GM23248 (cell line): ENCODE results near the gene PRXL2A. TPM values are rescaled to one million over a fixed set of nuclear protein-coding genes. Genes with fewer than 3 reads are reported as not detected.

Source experiments
- DNase-seq: peaks from one replicate; pipeline ENCODE4 v3.0.0-alpha.2; 2015
- H2AFZ ChIP-seq: fragments of 200-600 bp; sonication (generic); 2 replicates; pipeline ENCODE4 v1.6.1; 2016; ENCODE audit warnings: antibody characterized with exemption
- H3F3A ChIP-seq: fragments of 200-600 bp; sonication (generic); 2 replicates; pipeline ENCODE4 v1.6.1; 2016; ENCODE audit warnings: mild to moderate bottlenecking, antibody characterized with exemption, mixed run types; ENCODE audit not compliant: insufficient read depth
- H3K27ac ChIP-seq: fragments of 200-600 bp; sonication (generic); 2 replicates; pipeline ENCODE4 v1.5.1; 2016; ENCODE audit warnings: mild to moderate bottlenecking
- H3K27me3 ChIP-seq: fragments of 200-600 bp; sonication (generic); replicated peaks from 2 replicates; pipeline ENCODE4 v1.6.1; 2016; ENCODE audit warnings: mild to moderate bottlenecking; ENCODE audit not compliant: insufficient read depth
- H3K36me3 ChIP-seq: fragments of 200-600 bp; sonication (generic); 2 replicates; pipeline ENCODE4 v1.6.1; 2016; ENCODE audit warnings: low read depth, mild to moderate bottlenecking
- H3K4me1 ChIP-seq: fragments of 200-600 bp; sonication (generic); 2 replicates; pipeline ENCODE4 v1.6.1; 2016; ENCODE audit warnings: mild to moderate bottlenecking; ENCODE audit not compliant: insufficient read depth
- H3K4me2 ChIP-seq: fragments of 200-600 bp; sonication (generic); one replicate; pipeline ENCODE4 v1.6.1; 2016; ENCODE audit warnings: mild to moderate bottlenecking; ENCODE audit not compliant: unreplicated experiment
- H3K4me3 ChIP-seq: fragments of 200-600 bp; sonication (generic); 2 replicates; pipeline ENCODE4 v1.5.1; 2016; ENCODE audit warnings: mild to moderate bottlenecking
- H3K79me2 ChIP-seq: fragments of 200-600 bp; sonication (generic); 2 replicates; pipeline ENCODE4 v1.6.1; 2016; ENCODE audit warnings: mild to moderate bottlenecking; ENCODE audit not compliant: insufficient read depth
- H3K9ac ChIP-seq: fragments of 200-600 bp; sonication (generic); 2 replicates; pipeline ENCODE4 v1.6.1; 2016; ENCODE audit warnings: mild to moderate bottlenecking
- H3K9me2 ChIP-seq: fragments of 200-600 bp; sonication (generic); 2 replicates; pipeline ENCODE4 v1.6.1; 2016; ENCODE audit warnings: mixed run types, mild to moderate bottlenecking, moderate library complexity; ENCODE audit not compliant: insufficient read depth
- H3K9me3 ChIP-seq: fragments of 200-600 bp; sonication (generic); one replicate; pipeline ENCODE4 v1.6.1; 2017; ENCODE audit warnings: low read depth
- H4K20me1 ChIP-seq: fragments of 200-600 bp; sonication (generic); 2 replicates; pipeline ENCODE4 v1.6.0; 2016; ENCODE audit not compliant: insufficient read depth
- EZH2 ChIP-seq: fragments of 200-600 bp; sonication (generic); IDR thresholded peaks from 2 replicates; pipeline ENCODE4 v1.6.1; 2018; ENCODE audit warnings: antibody characterized with exemption, mild to moderate bottlenecking; ENCODE audit not compliant: insufficient read depth, poor library complexity, severe bottlenecking
- EZH2phosphoT487 ChIP-seq: fragments of 200-600 bp; sonication (generic); IDR thresholded peaks from 2 replicates; pipeline ENCODE4 v1.6.1; 2018; ENCODE audit warnings: antibody characterized with exemption, moderate library complexity, mild to moderate bottlenecking, low read depth; ENCODE audit not compliant: insufficient read depth
- WGBS, 2 experiments: methylation state at CpG; one replicate each; pipeline ENCODE4 v1.1.6; 2015 to 2017; ENCODE audit warnings: low lambda C conversion rate in 2 of 2, low coverage in 1 of 2; ENCODE audit errors: missing lambda C conversion rate in 2 of 2; 5-methylcytosine and 5-hydroxymethylcytosine counted together
- in situ Hi-C: fragments of 300-500 bp; cut with MboI; formaldehyde crosslinking; loops from 2 replicates; pipeline ENCODE4 v1.15.0; 2020
- polyA plus RNA-seq: library from polyadenylated mRNA; unstranded; fragments of >200 nt; fragmentation: Nextera tagmentation; extraction: Ambion mirVana; gene quantifications from 2 replicates; pipeline ENCODE4 v1.2.1, GENCODE V29; 2016
- total RNA-seq: library from RNA; depleted of rRNA; stranded (reverse); fragments of >200 nt; shearing (Covaris generic); gene quantifications from 2 replicates; pipeline ENCODE4 v1.2.3, GENCODE V29; 2014

The PRXL2A gene
- total and polyA plus RNA-seq, 2 experiments from 2014 or later = 0.15 TPM; not detected in 1

GRCh38 chr10:80453842-80454512 is 45.6 kb downstream of the PRXL2A start, which contains the start of gene TSPAN14:
Gene TSPAN14 (plus strand): TSS chr10:80454310. CDS start chr10:80489234, 34,924 bp downstream.
- no peak for TF ChIP-seq EZH2
- no peak for TF ChIP-seq EZH2phosphoT487
- H2AFZ ChIP-seq = peak within 1 kb of the TSS; percentile 83

GRCh38 chr10:80454513-80455460 is 46.4 kb downstream of the PRXL2A start:
- peak overlapping the region; percentile 57 for H3K27ac ChIP-seq
- no peaks in the 10 kb centered on the region for H3K9me3 ChIP-seq
- no peaks in the 10 kb centered on the region for H4K20me1 ChIP-seq
- TF ChIP-seq EZH2phosphoT487 (no peak), EZH2 (no peak)
- no peaks in the 10 kb centered on the region for H3K27me3 ChIP-seq
- 2% methylated on average over 65 to 79 of the region's 81 CpGs for WGBS, 2 experiments
- peak overlapping the region; percentile 78 for H3K4me3 ChIP-seq
- no peaks in the 10 kb centered on the region for H3K9me2 ChIP-seq
- peak overlapping the region; percentile 83 for H2AFZ ChIP-seq
- H3K4me2 ChIP-seq = peak overlapping the region; percentile 90
- in situ Hi-C loops = no loop called here
- DNase-seq = peak; percentile 62
- H3K36me3 ChIP-seq = no peaks in the 10 kb centered on the region
- H3K79me2 ChIP-seq = peaks cover 44% of the 10 kb centered on the region
- H3K9ac ChIP-seq = peak overlapping the region; percentile 84
- H3F3A ChIP-seq = peaks cover 25% of the 10 kb centered on the region
- H3K4me1 ChIP-seq = peaks cover 27% of the 10 kb centered on the region

More at GRCh38 chr10:80453842-80454512, 45.6 kb downstream of the PRXL2A start, which contains the start of gene TSPAN14:
- Histone ChIP-seq H3K27me3 (no peaks in the 10 kb centered on the region), H3K4me2 (peak within 1 kb of the TSS; percentile 90), H3K9me2 (no peaks in the 10 kb centered on the region), H3K9me3 (no peaks in the 10 kb centered on the region), H3K27ac (peak within 1 kb of the TSS; percentile 57), H3K4me1 (peaks cover 18% of the 10 kb centered on the region), H4K20me1 (no peaks in the 10 kb centered on the region), H3K9ac (peak within 1 kb of the TSS; percentile 84), H3K36me3 (no peaks in the 10 kb centered on the region), H3F3A (peaks cover 20% of the 10 kb centered on the region; the same call in 1 of the 2 replicates), H3K4me3 (peak within 1 kb of the TSS; percentile 78), H3K79me2 (peaks cover 39% of the 10 kb centered on the region)
- in situ Hi-C loops = no loop called here
- DNase-seq = peak; percentile 90
- WGBS, 2 experiments = 0 to 3% methylated on average over 28 to 60 of the region's 97 CpGs

- Histone ChIP-seq H3F3A (peaks cover 30% of the 10 kb centered on the region), H3K9me3 (no peaks in the 10 kb centered on the region), H3K4me1 (peaks cover 36% of the 10 kb centered on the region), H3K79me2 (peaks cover 53% of the 10 kb centered on the region), H3K9ac (peak overlapping the region; percentile 84), H3K36me3 (no peaks in the 10 kb centered on the region), H2AFZ (no peak overlapping the region), H3K4me3 (peak overlapping the region; percentile 78), H3K27ac (no peak overlapping the region), H3K4me2 (peak overlapping the region; percentile 90), H3K9me2 (no peaks in the 10 kb centered on the region), H4K20me1 (no peaks in the 10 kb centered on the region), H3K27me3 (no peaks in the 10 kb centered on the region)
- WGBS, 2 experiments = 85% methylated on average over 13 of the region's 13 CpGs
- no peak for DNase-seq
- in situ Hi-C loops = no loop called here
- TF ChIP-seq EZH2 = no peak
- no peak for TF ChIP-seq EZH2phosphoT487
These were observed 47.4 kb downstream of the PRXL2A start for GRCh38 chr10:80455461-80456349.
